Common myeloid progenitor, CD34-positive (primary cell): ENCODE data around the gene DAZAP1.

Experiments used
- CTCF ChIA-PET: fragments of 350-600 bp; sonication (Branson Sonifier 250); formaldehyde crosslinking; loops from one replicate; lab custom pipeline; 2021; ENCODE audit warnings: antibody characterized with exemption; lab: Charles Lee
- POLR2A ChIA-PET: fragments of 350-600 bp; sonication (Branson Sonifier 250); formaldehyde crosslinking; loops from one replicate; lab custom pipeline; 2021; ENCODE audit warnings: antibody characterized with exemption; lab: Charles Lee
- DNase-seq, 3 donors: peaks; one replicate each; pipeline versions ENCODE4 v3.0.0 to v3.0.0-alpha.2; 2013
- H3K27ac ChIP-seq, 2 experiments: 1 replicate in 1 of 2; 2 replicates in 1 of 2; pipeline ENCODE4 v1.7.0; 2013; ENCODE audit warnings: inconsistent platforms in 2 of 2, low read length in 2 of 2, mild to moderate bottlenecking in 2 of 2, low read depth in 1 of 2, moderate library complexity in 1 of 2; ENCODE audit not compliant: severe bottlenecking in 2 of 2, insufficient read depth in 1 of 2, poor library complexity in 1 of 2
- H3K27me3 ChIP-seq, 5 experiments: replicated peaks in 2 of 5; 1 replicate in 3 of 5; 2 replicates in 2 of 5; pipeline versions ENCODE4 v1.6.1 to v1.7.0; 2013; ENCODE audit warnings: low read length in 4 of 5, mild to moderate bottlenecking in 2 of 5, moderate library complexity in 2 of 5, inconsistent platforms in 1 of 5; ENCODE audit not compliant: insufficient read depth in 5 of 5, control insufficient read depth in 4 of 5
- H3K36me3 ChIP-seq, 4 experiments: 1 replicate in 2 of 4; 2 replicates in 2 of 4; pipeline versions ENCODE4 v1.6.1 to v1.7.0; 2013; ENCODE audit warnings: low read length in 3 of 4, control low read depth in 1 of 4, mild to moderate bottlenecking in 1 of 4; ENCODE audit not compliant: control insufficient read depth in 4 of 4, insufficient read depth in 4 of 4
- H3K4me1 ChIP-seq, 4 experiments: 1 replicate in 3 of 4; 2 replicates in 1 of 4; pipeline versions ENCODE4 v1.6.1 to v1.7.1; 2013; ENCODE audit warnings: low read length in 3 of 4, mild to moderate bottlenecking in 3 of 4, control low read depth in 1 of 4, inconsistent platforms in 1 of 4, moderate library complexity in 1 of 4; ENCODE audit not compliant: control insufficient read depth in 4 of 4, insufficient read depth in 4 of 4; ENCODE audit errors: control extremely low read depth in 1 of 4
- H3K4me3 ChIP-seq, 7 experiments: 1 replicate in 4 of 7; 2 replicates in 3 of 7; pipeline versions ENCODE4 v1.5.1 to v1.7.0; 2013; ENCODE audit warnings: mild to moderate bottlenecking in 7 of 7, low read length in 6 of 7, moderate library complexity in 6 of 7, inconsistent platforms in 2 of 7, low read depth in 2 of 7, control low read depth in 1 of 7; ENCODE audit not compliant: insufficient read depth in 4 of 7, control insufficient read depth in 1 of 7; ENCODE audit errors: extremely low read depth in 1 of 7
- H3K9me3 ChIP-seq, 5 experiments: 1 replicate in 4 of 5; 2 replicates in 1 of 5; pipeline versions ENCODE4 v1.6.1 to v1.7.1; 2013; ENCODE audit warnings: low read length in 4 of 5, mild to moderate bottlenecking in 2 of 5, inconsistent platforms in 1 of 5, low read depth in 1 of 5, moderate library complexity in 1 of 5; ENCODE audit not compliant: control insufficient read depth in 4 of 5, insufficient read depth in 2 of 5; ENCODE audit errors: control extremely low read depth in 1 of 5
- WGBS: methylation state at CpG from one replicate; pipeline ENCODE4 v1.1.5; 2013; ENCODE audit not compliant: insufficient coverage; 5-methylcytosine and 5-hydroxymethylcytosine counted together

The DAZAP1 gene

DNA sequence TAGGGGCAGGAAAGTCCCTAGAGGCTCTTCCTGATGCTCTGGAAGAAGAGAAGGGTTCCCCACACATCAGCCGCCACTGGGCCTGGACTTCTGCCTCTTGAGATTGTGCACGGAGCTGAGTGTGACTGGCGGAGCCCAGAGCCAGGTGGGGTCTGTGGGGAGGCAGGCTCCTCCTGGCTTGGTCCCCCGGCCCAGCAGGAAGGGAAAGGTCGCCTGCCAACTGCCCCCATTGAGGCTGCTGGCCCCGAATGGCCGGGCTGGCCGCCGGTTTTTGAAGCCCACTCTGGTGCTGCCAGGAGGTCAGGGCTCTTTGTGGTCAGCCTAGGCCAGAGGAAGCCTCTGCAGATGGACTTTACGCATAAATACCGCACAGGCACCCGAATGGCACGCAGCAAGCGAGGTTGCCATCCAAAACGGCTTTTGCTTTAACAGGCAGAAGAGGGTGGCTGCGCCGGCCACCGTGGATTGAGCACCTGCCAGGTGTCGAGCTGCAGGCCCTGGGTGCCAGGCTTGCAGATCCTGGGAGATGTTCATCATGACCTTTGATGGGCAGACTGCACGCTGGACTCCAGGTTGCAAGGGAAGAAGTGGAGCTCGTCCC is 5.0 kb downstream of the DAZAP1 start:
- H3K4me3 ChIP-seq, result no peak overlapping the region
- CTCF ChIA-PET, result interaction anchor here (1.1 to 1.7 kb wide), 3 partner anchors 30 to 53 kb away, joined by 4 to 6 read pairs (median 4); no protein-coding TSS in a partner anchor
- H3K4me1 ChIP-seq, result peaks cover 0 to 54% (median 44%) of the 10 kb centered on the region in 4 experiments
- H3K9me3 ChIP-seq, result no peaks in the 10 kb centered on the region
- no peaks in the 10 kb centered on the region for H3K27me3 ChIP-seq
- H3K36me3 ChIP-seq, result peaks cover 0 to 75% (median 23%) of the 10 kb centered on the region in 4 experiments
- no peak for DNase-seq
- peak overlapping the region in 1 of 2 experiments; percentile 34 for H3K27ac ChIP-seq
- POLR2A ChIA-PET, result no interaction called here
- 86% methylated on average over 17 of the region's 21 CpGs for WGBS

DNA sequence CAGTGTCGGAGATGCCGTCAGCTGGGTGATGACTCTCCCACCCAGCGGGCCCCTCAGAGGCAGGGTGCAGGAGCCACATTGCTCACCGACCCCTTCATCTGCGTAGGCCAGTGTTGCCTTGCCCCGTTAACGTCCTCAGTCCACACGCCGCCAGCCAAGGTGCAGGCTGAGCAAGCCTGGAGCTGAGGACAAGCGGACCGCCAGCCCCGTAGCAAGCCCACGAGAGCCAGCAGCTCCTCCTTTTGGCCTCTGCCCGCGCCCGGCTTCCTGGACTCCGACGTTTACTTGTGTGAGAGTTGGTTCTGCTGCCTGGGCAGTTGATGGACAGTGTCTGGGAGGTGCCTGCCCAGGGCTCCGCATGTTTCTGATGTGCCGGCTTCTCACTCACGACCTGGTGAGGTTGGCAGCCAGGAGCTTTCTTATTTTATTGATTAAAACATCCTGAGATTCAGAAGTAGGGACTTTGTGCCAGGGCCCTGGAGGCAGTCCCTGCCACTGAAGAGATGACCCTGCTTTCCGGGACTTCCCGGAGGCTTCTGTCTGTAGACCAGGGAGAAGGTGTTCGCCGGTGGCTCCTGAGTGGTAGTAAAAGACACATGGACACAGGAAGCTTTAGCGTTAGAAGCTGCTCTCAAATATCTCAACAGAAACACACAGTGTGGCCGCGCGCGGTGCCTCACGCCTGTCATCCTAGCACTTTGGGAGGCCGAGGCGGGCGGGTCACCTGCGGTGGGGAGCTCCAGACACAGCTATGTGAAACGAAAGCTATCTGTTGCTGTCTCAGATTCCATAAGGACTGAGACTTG is 5.8 kb downstream of the DAZAP1 start:
- H3K4me1 ChIP-seq, result peaks cover 0 to 54% (median 44%) of the 10 kb centered on the region in 4 experiments
- no peaks in the 10 kb centered on the region for H3K27me3 ChIP-seq
- POLR2A ChIA-PET, result interaction anchor here (0.9 kb wide), 1 partner anchor 25 kb away, joined by 4 read pairs; the partner anchor contains the start of gene RPS15
- CTCF ChIA-PET, result interaction anchor here (1.1 to 1.7 kb wide), 4 partner anchors 31 to 58 kb away, joined by 3 to 6 read pairs (median 4); no protein-coding TSS in a partner anchor
- H3K4me3 ChIP-seq, result no peak overlapping the region
- peaks cover 2 to 83% (median 26%) of the 10 kb centered on the region in 4 experiments for H3K36me3 ChIP-seq
- no peaks in the 10 kb centered on the region for H3K9me3 ChIP-seq
- no peak for DNase-seq
- H3K27ac ChIP-seq, result peak overlapping the region in 1 of 2 experiments; percentile 23
- WGBS, result 88% methylated on average over 33 of the region's 36 CpGs

DNA sequence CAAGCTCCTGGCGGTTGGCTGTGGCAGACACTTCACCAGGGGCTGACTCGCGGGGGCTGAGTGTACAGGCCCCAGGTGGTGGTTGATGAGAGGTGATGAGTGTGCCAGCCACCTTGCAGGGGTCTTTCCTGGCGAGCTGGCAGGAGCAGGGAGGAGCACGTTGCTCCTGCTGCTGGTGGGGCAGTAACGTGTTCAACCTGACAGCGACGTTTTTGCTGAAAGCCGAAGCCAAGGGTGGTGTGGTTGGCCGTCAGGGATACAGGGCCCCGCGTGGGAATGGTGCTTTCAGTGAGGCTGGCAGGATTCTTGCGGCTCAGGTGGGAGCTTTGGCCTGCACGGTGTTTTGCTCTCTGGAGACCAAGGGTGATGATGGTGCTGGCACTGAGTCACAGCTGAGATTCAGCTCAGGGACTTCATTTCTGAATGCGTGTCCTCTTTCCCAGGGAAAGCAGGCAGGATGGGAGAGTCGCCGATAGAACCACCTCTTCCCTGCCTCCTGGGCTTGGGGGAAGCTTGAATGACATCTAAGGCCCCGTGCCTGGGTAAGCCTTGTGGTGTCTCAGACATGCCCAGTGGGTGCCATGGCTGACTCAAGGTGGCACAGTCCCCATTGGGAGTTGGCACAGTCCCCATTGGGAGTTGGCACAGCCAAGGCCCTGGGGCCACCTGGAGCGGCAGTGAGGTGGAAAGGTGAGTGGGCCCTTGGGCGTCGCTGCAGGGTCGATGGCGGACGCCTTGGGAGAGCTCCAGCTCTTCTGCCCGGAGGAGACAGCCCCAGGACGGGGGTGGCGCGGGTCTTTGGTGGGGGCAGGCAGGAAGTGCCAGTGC is 8.8 kb downstream of the DAZAP1 start:
- Histone ChIP-seq H3K4me1 (peaks cover 0 to 27% (median 19%) of the 10 kb centered on the region in 4 experiments), H3K4me3 (peak overlapping the region in 2 of 7 experiments; percentile 25 to 49), H3K9me3 (no peaks in the 10 kb centered on the region), H3K27ac (peak overlapping the region in 1 of 2 experiments; percentile 57), H3K36me3 (peaks cover 4 to 86% (median 42%) of the 10 kb centered on the region in 4 experiments), H3K27me3 (no peaks in the 10 kb centered on the region)
- CTCF ChIA-PET, result interaction anchor here (1.0 to 1.9 kb wide), 4 partner anchors 14 to 20 kb away, joined by 3 to 6 read pairs (median 4); no protein-coding TSS in a partner anchor
- 84% methylated on average over 24 of the region's 28 CpGs for WGBS
- POLR2A ChIA-PET, result no interaction called here
- no peak for DNase-seq

DNA sequence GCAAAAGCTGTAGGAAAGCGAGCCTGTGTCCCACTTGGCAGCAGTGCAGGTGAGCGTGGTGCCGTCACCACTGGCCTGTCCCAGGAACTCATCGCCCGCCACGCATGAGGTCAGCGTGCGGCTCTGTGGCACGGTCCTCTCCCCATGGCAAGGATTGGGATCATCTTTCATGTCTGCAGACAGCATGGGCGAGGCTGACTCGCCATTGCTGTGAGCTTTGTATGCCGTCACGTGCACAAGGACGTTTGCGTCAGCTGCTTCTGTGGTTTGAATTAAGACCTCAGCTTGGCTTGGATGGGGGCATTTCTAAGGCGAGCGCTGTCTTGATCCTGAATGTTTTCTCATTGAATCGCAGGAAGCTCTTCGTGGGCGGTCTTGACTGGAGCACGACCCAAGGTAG is 9.8 kb downstream of the DAZAP1 start:
- CTCF ChIA-PET, result interaction anchor here (1.0 to 1.9 kb wide), 4 partner anchors 14 to 19 kb away, joined by 3 to 6 read pairs (median 4); no protein-coding TSS in a partner anchor
- Histone ChIP-seq H3K27me3 (no peaks in the 10 kb centered on the region), H3K9me3 (no peaks in the 10 kb centered on the region), H3K27ac (no peak overlapping the region), H3K4me3 (no peak overlapping the region), H3K4me1 (peaks cover 0 to 22% (median 17%) of the 10 kb centered on the region in 4 experiments), H3K36me3 (peaks cover 8 to 87% (median 50%) of the 10 kb centered on the region in 4 experiments)
- POLR2A ChIA-PET, result no interaction called here
- WGBS, result 95% methylated on average over 21 of the region's 21 CpGs
- no peak for DNase-seq

DNA sequence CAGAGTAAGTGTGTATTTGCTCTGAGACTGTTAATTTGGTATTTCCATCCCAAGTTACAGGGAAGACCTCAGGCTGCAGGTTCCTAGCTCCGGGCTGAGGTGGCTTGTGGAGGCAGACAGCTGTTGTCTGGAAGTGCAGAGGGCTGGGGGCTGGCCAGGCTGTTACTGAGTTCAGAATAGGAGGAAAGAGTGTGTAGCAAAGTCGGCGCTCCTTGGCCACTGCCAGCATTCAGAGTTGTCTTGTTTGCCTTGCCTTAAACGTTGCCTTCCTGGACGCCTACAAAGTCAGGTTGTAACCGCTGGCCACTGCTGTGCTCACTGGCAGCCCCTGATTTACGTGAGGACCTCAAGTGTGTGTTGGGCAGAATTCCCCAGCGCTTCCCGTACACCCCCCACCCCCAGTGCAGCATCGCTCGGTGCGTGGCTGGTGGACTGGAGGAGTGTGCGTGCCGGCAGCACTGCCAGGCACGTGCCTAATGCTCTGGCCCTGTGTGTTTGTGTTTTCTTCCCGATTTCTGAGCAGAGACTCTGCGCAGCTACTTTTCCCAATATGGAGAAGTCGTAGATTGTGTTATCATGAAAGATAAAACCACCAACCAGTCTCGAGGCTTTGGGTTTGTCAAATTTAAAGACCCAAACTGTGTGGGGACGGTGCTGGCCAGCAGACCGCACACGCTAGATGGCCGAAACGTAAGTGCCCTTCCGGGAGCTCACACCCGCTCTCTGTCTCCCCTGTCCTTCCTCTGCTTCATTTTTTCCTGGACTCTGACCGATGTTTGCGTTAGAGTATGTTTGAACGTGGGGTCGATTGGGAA is 10.5 kb downstream of the DAZAP1 start:
- Histone ChIP-seq H3K4me3 (no peak overlapping the region), H3K27me3 (no peaks in the 10 kb centered on the region), H3K4me1 (peaks cover 0 to 21% (median 17%) of the 10 kb centered on the region in 4 experiments), H3K27ac (no peak overlapping the region), H3K9me3 (no peaks in the 10 kb centered on the region), H3K36me3 (peaks cover 13 to 87% (median 55%) of the 10 kb centered on the region in 4 experiments)
- POLR2A ChIA-PET, result interaction anchor here (0.6 to 0.9 kb wide), 2 partner anchors 15 to 878 kb away, joined by 3 to 5 read pairs; no protein-coding TSS in a partner anchor
- CTCF ChIA-PET, result interaction anchor here (0.9 to 1.9 kb wide), 3 partner anchors 8 to 19 kb away, joined by 3 to 6 read pairs (median 3); no protein-coding TSS in a partner anchor
- DNase-seq, result no peak
- WGBS, result 90% methylated on average over 22 of the region's 30 CpGs

DNA sequence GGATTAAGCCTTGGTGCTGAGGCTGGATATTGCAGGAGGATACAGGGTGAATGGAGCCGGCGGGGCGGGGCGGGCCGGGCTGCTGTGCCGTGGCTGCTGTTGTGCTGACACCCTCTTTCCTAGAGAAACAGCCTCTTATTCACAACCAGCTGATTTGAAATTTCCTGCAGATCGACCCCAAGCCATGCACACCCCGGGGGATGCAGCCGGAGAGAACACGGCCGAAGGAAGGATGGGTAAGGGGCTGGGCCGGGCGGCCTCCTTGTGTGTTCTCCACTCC is 11.1 kb downstream of the DAZAP1 start:
- Histone ChIP-seq H3K27me3 (no peaks in the 10 kb centered on the region), H3K4me3 (no peak overlapping the region), H3K9me3 (no peaks in the 10 kb centered on the region), H3K36me3 (peaks cover 16 to 87% (median 57%) of the 10 kb centered on the region in 4 experiments), H3K27ac (no peak overlapping the region), H3K4me1 (peaks cover 0 to 21% (median 17%) of the 10 kb centered on the region in 4 experiments)
- DNase-seq, result no peak
- CTCF ChIA-PET, result interaction anchor here (0.9 kb wide), 1 partner anchor 9 kb away, joined by 3 read pairs; no protein-coding TSS in a partner anchor
- POLR2A ChIA-PET, result interaction anchor here (0.6 to 0.9 kb wide), 3 partner anchors 15 to 878 kb away, joined by 3 to 5 read pairs (median 3); no protein-coding TSS in a partner anchor
- 96% methylated on average over 8 of the region's 13 CpGs for WGBS
